ENCODE data around the gene MBTPS1. TPM values are rescaled to one million over a fixed set of nuclear protein-coding genes. Genes with fewer than 3 reads are reported as not detected.
A peak's percentile ranks its signal among the peaks of the same experiment; 100 is the strongest.

The MBTPS1 gene
- polyA plus RNA-seq, 2 of the 4 experiments (the other 2 are of a cell fraction), result 50.3 to 88.4 TPM

GRCh38 chr16:84082835-84083569, 33.7 kb downstream of the MBTPS1 start:
- no peak for ATAC-seq
- CTCF ChIA-PET, result interaction anchor here (0.6 to 4.7 kb wide), 7 partner anchors 10 to 225 kb away, joined by 3 to 43 read pairs (median 4); partner anchors contain the start of genes MBTPS1 and OSGIN1
- TF ChIP-seq BCL3 (IDR thresholded peaks at IDR 0.05) (no peak), ZFP36 (IDR thresholded peaks at IDR 0.05; ENCODE audit: borderline replicate concordance, partially characterized antibody) (no peak), POLR2AphosphoS2 (conservative IDR thresholded peaks at IDR 0.05; ENCODE audit: low read length) (no peak), JUNB (IDR thresholded peaks at IDR 0.05) (no peak), MAZ (IDR thresholded peaks at IDR 0.05; ENCODE audit: borderline replicate concordance, low read depth, low read length) (no peak), TFCP2L1 (CRISPR knock-in tag; IDR thresholded peaks at IDR 0.05) (no peak), MAX (IDR thresholded peaks at IDR 0.05) (no peak), TP53 (CRISPR knock-in tag; IDR thresholded peaks at IDR 0.05) (no peak), NFE2L2 (conservative IDR thresholded peaks at IDR 0.05; ENCODE audit: low read length) (no peak), RAD21 (conservative IDR thresholded peaks at IDR 0.05 in 1 of 2, IDR thresholded peaks at IDR 0.05 in 1 of 2) (no peak), EHMT2 (IDR thresholded peaks at IDR 0.05; ENCODE audit: low read depth) (no peak), CHD4 (IDR thresholded peaks at IDR 0.05; ENCODE audit: borderline replicate concordance) (no peak), CHD2 (IDR thresholded peaks at IDR 0.05; ENCODE audit: low read length, partially characterized antibody) (no peak), RNF2 (IDR thresholded peaks at IDR 0.05; ENCODE audit: borderline replicate concordance, low read depth) (no peak), ELK1 (IDR thresholded peaks at IDR 0.05; ENCODE audit: low read depth, low read length) (no peak), BHLHE40 (IDR thresholded peaks at IDR 0.05; ENCODE audit: low read depth, low read length) (no peak), HES2 (IDR thresholded peaks at IDR 0.05) (no peak), CBX8 (IDR thresholded peaks at IDR 0.05) (no peak), HOXB13 (CRISPR knock-in tag; IDR thresholded peaks at IDR 0.05; ENCODE audit: low read depth) (no peak)
- POLR2A ChIA-PET, result interaction anchor here (0.7 kb wide), 1 partner anchor 34 kb away, joined by 3 read pairs; the partner anchor contains the start of gene MBTPS1
- no peak for DNase-seq (ENCODE audit: low read depth in 1 of 2, low spot score in 1 of 2)
- Histone ChIP-seq H3K9me3 (no peaks in the 10 kb centered on the region), H3K4me2 (no peak overlapping the region), H3K4me1 (no peaks in the 10 kb centered on the region), H3K4me3 (no peak overlapping the region), H3K27ac (no peak overlapping the region)
- WGBS (ENCODE audit: missing lambda C conversion rate), result 92% methylated on average over 11 of the region's 11 CpGs
- FAIRE-seq, result no peak

- no peaks in the 10 kb centered on the region for H3K9me3 ChIP-seq
- peak in 1 of 2 experiments; percentile 44; a peak in 3 of 6 replicates for ATAC-seq
- no peaks in the 10 kb centered on the region for H3K4me1 ChIP-seq
- H3K27ac ChIP-seq, result no peak overlapping the region
- H3K4me3 ChIP-seq, result no peak overlapping the region
- ChIA-PET POLR2A (interaction anchor here (0.6 kb wide), 1 partner anchor 74 kb away, joined by 3 read pairs; no protein-coding TSS in a partner anchor), CTCF (interaction anchor here (1.1 to 5.5 kb wide), 7 partner anchors 11 to 402 kb away, joined by 3 to 48 read pairs (median 4); partner anchors contain the start of genes MBTPS1, OSGIN1 and TAF1C)
- 91% methylated on average over 6 of the region's 6 CpGs for WGBS (ENCODE audit: missing lambda C conversion rate)
- DNase-seq (ENCODE audit: low read depth in 1 of 2, low spot score in 1 of 2), result no peak
- FAIRE-seq, result no peak
- no peak overlapping the region for H3K4me2 ChIP-seq
- no peak for TF ChIP-seq HDAC2 (IDR thresholded peaks at IDR 0.05)
- TF ChIP-seq NFE2L2 (conservative IDR thresholded peaks at IDR 0.05; ENCODE audit: low read length), result no peak
- no peak for TF ChIP-seq CBX8 (IDR thresholded peaks at IDR 0.05)
- no peak for TF ChIP-seq SMC3 (IDR thresholded peaks at IDR 0.05)
- no peak for TF ChIP-seq RAD21 (conservative IDR thresholded peaks at IDR 0.05 in 1 of 2, IDR thresholded peaks at IDR 0.05 in 1 of 2)
- TF ChIP-seq RNF2 (IDR thresholded peaks at IDR 0.05; ENCODE audit: borderline replicate concordance, low read depth), result no peak
- no peak for TF ChIP-seq HES2 (IDR thresholded peaks at IDR 0.05)
- no peak for TF ChIP-seq HOXB5 (CRISPR knock-in tag; IDR thresholded peaks at IDR 0.05)
- TF ChIP-seq EP300 (IDR thresholded peaks at IDR 0.05), result no peak
- no peak for TF ChIP-seq ZNF302 (CRISPR knock-in tag; IDR thresholded peaks at IDR 0.05)
- no peak for TF ChIP-seq BCL3 (IDR thresholded peaks at IDR 0.05)
- no peak for TF ChIP-seq ZC3H11A (IDR thresholded peaks at IDR 0.05)
- no peak for TF ChIP-seq EHF (CRISPR knock-in tag; IDR thresholded peaks at IDR 0.05)
- no peak for TF ChIP-seq TFCP2L1 (CRISPR knock-in tag; IDR thresholded peaks at IDR 0.05)
- no peak for TF ChIP-seq NR3C1 (IDR thresholded peaks at IDR 0.05)
Measured at GRCh38 chr16:84082110-84082509, 34.6 kb downstream of the MBTPS1 start.
